CD4-positive, alpha-beta T cell treated with Interleukin-12 subunit alpha and Interleukin-12 subunit beta, for 1 hour (primary cell): Measurements from ENCODE around the gene INPP5A.
"Not testable (repeated sequence)": the region's sequence is repeated elsewhere in the genome, so short reads cannot be mapped to it uniquely, and the experiment has no call there.

ENCODE experiments used
- DNase-seq: peaks from one replicate; pipeline ENCODE4 v3.0.0-alpha.2; 2020

Gene INPP5A

GRCh38 chr10:132750936-132751335 is 213.3 kb downstream of the INPP5A start:
- DNase-seq = no peak

GRCh38 chr10:132752378-132752777 is 214.8 kb downstream of the INPP5A start:
- no peak for DNase-seq

- no peak for DNase-seq
These were observed 215.4 kb downstream of the INPP5A start for GRCh38 chr10:132752961-132753360.

DNA sequence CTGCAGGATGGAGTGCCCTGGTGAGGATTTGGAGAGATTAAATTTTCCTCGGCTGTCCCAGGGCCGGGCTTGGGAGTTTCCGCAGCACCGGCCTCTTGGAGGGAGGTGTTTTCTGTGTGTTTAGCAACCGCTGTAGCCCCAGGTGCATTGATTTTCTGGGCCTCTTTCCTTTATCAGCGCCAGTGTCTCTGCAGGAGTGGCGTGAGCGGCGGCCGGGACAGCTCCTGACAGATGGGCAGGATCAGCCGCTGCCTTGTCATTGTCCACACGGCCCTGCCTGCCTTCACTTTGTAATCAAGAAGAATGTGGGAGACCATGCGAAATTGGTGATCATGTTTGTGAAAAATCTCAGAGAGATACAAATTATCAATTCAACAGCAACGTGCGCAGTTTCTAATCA is 216.0 kb downstream of the INPP5A start:
- no peak for DNase-seq

DNA sequence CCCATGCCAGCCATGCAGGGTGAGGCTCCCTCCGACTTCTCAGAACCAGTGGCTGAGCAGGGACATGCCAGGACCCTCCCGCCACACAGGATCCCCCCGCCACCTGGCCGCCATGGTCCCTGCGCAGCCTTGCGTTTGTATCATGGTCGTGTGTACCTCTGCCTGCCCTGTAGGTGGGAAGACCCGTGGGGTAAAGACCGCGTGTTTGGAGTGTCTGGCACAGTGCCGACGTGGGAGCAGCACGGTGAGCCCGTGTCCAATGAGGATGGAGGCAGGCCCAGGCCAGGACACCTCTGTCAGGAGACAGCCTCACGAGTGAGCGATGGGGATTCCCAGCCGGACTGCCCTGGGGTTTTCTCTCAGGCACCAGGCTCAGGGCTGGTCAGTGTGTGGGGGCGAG is 216.5 kb downstream of the INPP5A start:
- DNase-seq = no peak

DNA sequence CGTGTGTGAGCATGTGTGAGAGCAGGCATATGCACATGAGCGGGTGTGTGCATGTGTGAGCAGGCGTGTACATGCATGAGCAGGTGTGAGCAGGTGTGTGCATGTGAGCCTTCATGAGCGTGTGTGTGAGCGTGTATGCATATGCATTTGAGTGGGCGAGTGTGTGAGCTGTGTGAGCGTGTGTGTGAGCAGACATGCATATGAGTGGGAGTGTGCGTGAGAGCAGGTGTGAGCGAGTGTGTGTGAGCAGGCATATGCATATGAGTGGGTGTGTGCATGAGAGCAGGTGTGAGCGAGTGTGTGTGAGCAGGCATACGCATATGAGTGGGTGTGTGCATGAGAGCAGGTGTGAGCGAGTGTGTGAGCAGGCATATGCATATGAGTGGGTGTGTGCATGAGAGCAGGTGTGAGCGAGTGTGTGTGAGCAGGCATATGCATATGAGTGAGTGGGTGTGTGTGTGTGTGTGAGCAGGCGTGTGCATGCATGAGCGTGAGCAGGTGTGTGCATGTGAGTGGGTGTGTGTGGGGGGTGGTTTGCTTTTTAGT is 217.7 kb downstream of the INPP5A start:
- no peak for DNase-seq

DNA sequence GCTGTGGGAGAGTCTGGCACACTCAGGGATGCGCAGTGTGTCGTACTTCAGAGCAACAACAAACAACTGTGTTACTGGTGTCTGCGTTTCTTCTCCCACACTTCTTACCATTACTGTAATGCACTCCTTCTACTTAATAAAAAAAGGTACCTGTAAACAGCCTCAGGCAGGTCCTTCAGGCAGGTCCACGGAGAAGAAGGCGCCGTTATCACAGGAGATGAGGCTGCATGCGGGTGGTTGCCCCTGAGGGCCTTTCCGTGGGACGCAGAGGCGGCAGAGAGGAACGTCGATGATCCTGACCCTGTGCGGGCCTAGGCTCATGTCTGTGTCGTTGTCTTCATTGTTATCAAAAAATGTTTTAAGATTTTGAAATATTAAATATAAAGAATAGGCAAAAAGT is 219.0 kb downstream of the INPP5A start:
- DNase-seq = no peak

GRCh38 chr10:132757171-132757570 is 219.6 kb downstream of the INPP5A start:
- no peak for DNase-seq

DNA sequence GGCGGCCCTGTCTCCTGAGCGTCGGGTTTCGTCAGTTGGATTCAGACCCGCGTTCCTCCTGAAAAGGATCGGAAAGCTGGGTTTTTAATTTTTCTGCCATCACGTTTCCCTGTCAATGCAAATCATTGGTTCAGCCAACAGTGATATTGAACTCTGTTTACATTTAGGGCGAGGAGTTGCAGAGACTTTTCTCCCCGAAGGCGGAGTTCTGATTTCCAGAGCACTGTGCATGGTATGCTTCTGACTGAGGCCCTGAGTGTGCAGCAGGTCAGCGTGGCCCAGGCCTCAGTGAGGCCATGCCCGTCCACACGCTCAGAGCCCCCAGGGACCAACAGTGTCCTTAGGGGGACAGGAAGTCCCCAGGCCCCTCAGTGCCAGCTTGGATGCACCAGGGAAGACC is 221.3 kb downstream of the INPP5A start:
- no peak for DNase-seq

DNA sequence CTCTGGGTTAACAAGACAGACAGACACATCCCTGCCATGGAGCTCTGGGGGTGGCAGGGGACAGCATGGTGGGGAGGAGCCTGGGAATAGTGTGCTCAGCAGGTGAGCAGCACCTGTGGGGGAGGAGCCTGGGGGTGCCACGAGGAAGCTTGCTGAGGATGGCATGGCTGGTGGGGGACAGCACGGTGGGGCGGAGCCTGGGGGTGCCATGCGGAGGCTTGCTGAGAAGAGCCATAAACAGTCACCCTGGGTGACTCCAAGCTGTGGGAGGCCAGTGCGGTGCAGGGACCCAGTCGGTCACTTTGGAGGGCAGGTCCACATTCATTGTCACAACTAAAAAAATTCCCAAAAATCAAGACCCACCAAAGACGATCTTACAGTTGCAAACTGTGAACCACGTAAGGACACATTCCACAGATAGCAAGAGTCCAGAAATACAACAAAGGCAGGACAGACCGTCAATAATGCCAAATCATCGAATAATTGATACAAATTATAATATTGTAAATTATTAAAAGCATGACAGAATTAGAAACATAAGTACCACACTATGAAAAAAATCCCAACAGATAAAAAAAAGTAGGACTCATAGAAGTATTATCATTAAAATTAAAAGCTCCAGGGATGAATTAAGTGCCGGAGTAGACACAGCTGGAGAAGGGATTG is 223.9 kb downstream of the INPP5A start:
- DNase-seq = no peak

DNA sequence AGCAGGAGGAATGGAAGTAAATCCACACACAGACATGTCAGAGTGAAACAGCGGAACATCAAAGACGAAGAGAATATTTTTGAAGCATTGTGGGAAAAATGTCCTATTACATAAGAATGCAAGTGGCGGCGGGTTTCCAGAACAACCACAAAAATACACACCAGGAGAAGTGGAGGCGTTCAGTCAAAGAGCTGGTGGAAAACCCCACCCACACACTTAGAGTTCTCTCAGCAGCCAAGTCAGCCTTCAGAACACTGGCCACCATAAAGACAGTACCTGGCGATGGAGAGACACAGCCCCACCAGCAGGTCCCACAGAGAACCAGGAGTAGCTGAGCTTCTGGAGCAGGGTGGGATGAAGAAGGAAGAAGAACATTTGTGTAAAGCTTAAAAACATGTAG is 224.7 kb downstream of the INPP5A start:
- DNase-seq = no peak

DNA sequence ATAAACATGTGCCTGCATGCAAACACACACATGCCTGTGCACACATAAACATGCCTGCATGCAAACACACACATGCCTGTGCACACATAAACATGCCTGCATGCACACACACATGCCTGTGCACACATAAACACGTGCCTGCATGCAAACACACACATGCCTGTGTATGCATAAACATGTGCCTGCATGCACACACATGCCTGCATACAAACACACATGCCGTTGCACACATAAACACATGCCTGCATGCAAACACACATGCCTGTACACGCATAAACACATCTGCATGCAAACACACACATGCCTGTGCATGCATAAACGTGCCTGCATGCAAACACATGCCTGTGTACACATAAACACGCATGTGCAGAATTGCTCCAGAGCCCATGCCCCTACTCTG is 226.0 kb downstream of the INPP5A start:
- no peak for DNase-seq

- DNase-seq = no peak
These were observed 226.5 kb downstream of the INPP5A start for GRCh38 chr10:132764108-132764507.

DNA sequence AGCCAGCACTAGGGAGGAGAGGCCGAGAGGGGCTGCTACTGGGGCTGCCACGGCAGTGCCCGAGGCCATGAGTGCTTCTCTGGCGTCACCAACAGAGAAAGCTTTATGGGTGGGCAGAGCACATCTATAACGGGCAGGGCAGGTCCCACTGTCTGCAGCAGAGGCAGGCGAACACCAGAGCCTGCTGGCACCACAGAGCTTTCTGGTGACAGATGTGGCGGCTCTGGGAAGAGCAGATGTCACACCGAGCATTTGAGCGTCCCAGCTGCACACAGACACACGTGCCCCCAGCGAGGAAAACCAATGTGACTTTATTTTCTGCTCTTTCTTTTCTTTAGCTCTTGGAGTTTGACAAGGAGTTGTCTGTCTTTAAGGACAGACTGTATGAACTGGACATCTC is 227.8 kb downstream of the INPP5A start:
- DNase-seq = no peak

DNA sequence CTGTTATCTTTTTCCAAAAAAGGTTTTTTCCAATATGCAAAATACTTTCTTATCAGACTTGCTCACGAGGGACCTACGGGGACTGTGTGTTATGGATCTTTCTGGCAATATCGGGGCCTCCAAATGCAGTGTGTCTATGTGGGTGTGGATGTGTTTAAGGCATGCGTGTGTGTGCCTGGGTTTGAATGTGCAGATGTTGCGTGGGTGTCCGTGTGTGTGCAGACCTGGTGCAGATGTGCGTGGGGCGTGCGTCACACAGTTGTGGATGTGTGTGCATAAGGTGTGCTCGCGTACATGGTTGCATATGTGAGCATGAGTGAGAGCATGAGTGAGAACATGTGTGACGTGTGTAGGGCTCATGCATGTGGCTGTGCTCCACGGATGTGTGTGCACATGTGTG is 228.7 kb downstream of the INPP5A start:
- no peak for DNase-seq

GRCh38 chr10:132768346-132769248 is 231.0 kb downstream of the INPP5A start:
- DNase-seq = no peak

DNA sequence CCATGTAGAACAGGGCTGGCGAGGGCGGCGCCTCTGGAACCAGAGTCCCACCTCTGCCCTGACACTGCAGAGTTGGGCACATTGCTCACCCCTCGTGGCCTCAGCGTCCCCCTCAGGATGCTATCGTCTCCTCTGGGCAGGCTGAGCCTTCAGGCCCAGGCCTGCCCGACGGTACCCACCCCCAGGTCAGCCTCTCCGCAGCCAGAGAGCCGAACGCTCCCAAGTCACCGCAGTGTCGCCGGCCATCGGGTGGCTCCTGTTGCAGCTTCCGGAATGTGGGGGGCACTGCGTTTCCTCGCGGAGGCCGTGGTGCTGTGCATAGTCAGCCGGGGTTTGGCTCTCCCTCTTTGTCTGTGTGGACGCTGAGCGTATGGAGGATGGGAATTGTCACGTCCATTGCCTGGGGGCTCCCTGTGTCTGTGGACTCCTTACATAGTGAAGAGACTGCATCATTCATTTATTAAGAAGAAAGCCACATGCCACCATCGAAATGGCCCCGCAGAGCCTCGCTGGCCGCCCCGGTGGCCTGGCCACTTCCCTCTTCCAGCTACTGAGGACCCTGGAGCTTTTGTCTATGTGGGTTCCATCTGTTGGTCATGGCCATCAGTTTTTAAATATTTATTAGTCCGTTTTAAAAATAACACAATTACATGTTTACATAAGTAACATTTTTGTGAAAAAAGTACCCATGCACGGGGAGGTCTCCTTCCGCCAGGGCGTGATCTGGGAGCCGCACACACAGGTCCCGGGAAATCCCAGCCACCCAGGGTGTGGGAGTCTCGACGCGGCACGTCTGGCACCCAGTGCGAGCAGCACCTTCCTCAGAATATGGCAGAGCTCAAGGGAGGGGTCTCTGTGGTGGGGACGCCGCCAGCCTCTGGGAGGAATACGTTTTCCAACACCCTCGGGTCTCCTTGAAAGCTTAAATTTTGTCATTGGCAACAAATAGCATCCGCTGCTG is 232.8 kb downstream of the INPP5A start:
- DNase-seq = no peak

GRCh38 chr10:132772816-132773215 is 235.2 kb downstream of the INPP5A start:
- DNase-seq = not testable (repeated sequence)

DNA sequence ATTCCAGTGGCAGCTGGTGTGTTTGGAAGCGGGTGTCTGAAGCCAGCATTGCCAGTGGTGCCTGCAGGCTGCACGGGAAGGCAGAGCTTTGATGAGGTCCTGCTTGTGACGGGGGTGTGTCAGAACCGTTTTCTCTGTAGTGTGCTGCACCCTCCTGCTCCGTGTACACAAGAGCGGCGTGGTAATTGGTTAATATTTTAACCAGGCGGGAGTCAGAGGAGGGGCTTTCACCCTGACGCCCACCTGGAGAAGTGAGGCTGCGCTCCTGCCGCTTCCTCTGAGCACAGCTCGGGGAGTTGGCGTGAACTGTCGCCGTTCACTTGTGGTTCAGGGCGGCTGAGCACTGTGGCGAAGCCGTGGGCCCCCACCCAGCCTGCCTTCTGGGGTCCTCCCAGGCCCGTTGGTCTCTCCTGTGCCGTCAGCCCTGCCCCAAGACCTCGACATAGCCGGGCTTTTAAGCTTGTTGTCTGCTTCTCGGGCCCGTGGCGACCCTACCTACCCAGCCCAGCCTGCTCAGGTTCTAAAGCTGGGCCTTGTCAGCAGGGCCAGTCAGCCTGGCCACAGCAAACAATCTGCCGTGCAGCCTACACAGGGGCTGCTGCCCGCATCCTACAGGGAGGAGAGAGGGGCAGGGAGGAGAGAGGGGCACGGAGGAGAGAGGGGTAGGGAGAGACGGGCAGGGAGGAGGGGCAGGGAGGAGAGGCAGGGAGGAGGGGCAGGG is 236.8 kb downstream of the INPP5A start:
- DNase-seq = no peak

- DNase-seq = no peak
These were observed 237.6 kb downstream of the INPP5A start for GRCh38 chr10:132774902-132775863.

DNA sequence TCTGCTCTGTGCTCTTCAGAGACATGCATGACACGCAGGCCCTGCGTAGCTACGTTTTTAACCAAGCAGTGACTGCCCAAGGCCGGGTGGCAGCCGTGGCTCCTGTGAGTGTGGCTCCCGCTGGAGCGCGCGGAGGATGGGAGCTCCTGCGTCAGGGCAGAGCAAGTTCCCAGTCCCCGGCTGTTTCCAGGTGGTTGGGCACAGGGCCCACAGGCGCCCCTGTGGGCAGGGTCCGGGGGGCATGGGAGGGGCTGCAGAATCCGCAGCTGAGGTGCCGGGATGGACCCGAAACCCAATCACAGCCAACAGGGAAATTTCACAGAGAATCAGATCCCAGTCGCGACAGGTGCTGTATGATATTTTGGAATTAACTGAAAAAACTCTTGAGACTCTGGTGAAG is 238.6 kb downstream of the INPP5A start:
- no peak for DNase-seq
